ENCODE measurements around the gene IL22RA1.
A peak's percentile ranks its signal among the peaks of the same experiment; 100 is the strongest.

IL22RA1 gene

GRCh38 chr1:24164004-24164403 lies 21.1 kb upstream of the IL22RA1 start:
- DNase-seq: no peak

GRCh38 chr1:24162201-24162600 lies 19.3 kb upstream of the IL22RA1 start:
- DNase-seq: no peak

GRCh38 chr1:24161270-24161669 lies 18.3 kb upstream of the IL22RA1 start:
- DNase-seq: no peak

GRCh38 chr1:24159366-24159765 lies 16.4 kb upstream of the IL22RA1 start:
- DNase-seq: no peak

- DNase-seq: no peak
Observed at GRCh38 chr1:24157918-24158481, 15.1 kb upstream of the IL22RA1 start.

GRCh38 chr1:24156542-24157260 lies 13.8 kb upstream of the IL22RA1 start:
- DNase-seq: no peak

GRCh38 chr1:24155011-24155782 lies 12.3 kb upstream of the IL22RA1 start:
- DNase-seq: no peak

- DNase-seq: no peak
Observed at GRCh38 chr1:24154215-24154614, 11.3 kb upstream of the IL22RA1 start.

GRCh38 chr1:24152631-24153494 lies 9.9 kb upstream of the IL22RA1 start:
- DNase-seq: no peak

- DNase-seq: no peak
Observed at GRCh38 chr1:24151175-24151533, 8.2 kb upstream of the IL22RA1 start.

GRCh38 chr1:24150234-24151174 lies 7.6 kb upstream of the IL22RA1 start:
- peak; percentile 91 for DNase-seq

- DNase-seq: peak; percentile 46
Observed at GRCh38 chr1:24149866-24150233, 6.9 kb upstream of the IL22RA1 start.

GRCh38 chr1:24147816-24148215 lies 4.9 kb upstream of the IL22RA1 start:
- no peak for DNase-seq

- no peak for DNase-seq
Observed at GRCh38 chr1:24147194-24147593, 4.3 kb upstream of the IL22RA1 start.

GRCh38 chr1:24141311-24141997 lies 1.5 kb downstream of the IL22RA1 start:
- no peak for DNase-seq

- no peak for DNase-seq
Observed at GRCh38 chr1:24140741-24141181, 2.2 kb downstream of the IL22RA1 start.

- DNase-seq: no peak
Observed at GRCh38 chr1:24139841-24140425, 3.0 kb downstream of the IL22RA1 start.

- no peak for DNase-seq
Observed at GRCh38 chr1:24139222-24139489, 3.8 kb downstream of the IL22RA1 start.

- DNase-seq: no peak
Observed at GRCh38 chr1:24138476-24139221, 4.3 kb downstream of the IL22RA1 start.

- DNase-seq: no peak
Observed at GRCh38 chr1:24136956-24137539, 5.9 kb downstream of the IL22RA1 start.
